H9 (cell line): Measurements from ENCODE around the gene PPIH. TPM values are rescaled to one million over a fixed set of nuclear protein-coding genes. Genes with fewer than 3 reads are reported as not detected.
A peak's percentile ranks its signal among the peaks of the same experiment; 100 is the strongest.

Experiments used
- DNase-seq: peaks from one replicate; pipeline ENCODE4 v3.0.0-alpha.2; 2017
- H2AFZ ChIP-seq: one replicate; pipeline ENCODE4 v1.6.1; 2013; ENCODE audit warnings: mild to moderate bottlenecking, low read length, control low read depth, moderate library complexity
- H2AK5ac ChIP-seq: 2 replicates; pipeline ENCODE4 v1.6.1; 2013; ENCODE audit warnings: low read length, control low read depth, mixed read lengths; ENCODE audit not compliant: insufficient read length
- H2BK120ac ChIP-seq: one replicate; pipeline ENCODE4 v1.6.1; 2013; ENCODE audit warnings: low read depth, mild to moderate bottlenecking, low read length, control low read depth, inconsistent platforms; ENCODE audit not compliant: poor library complexity, severe bottlenecking
- H2BK12ac ChIP-seq: 2 replicates; pipeline ENCODE4 v1.6.1; 2013; ENCODE audit warnings: low read length, control low read depth, mixed read lengths, low read depth; ENCODE audit not compliant: insufficient read length
- H2BK15ac ChIP-seq: 2 replicates; pipeline ENCODE4 v1.6.1; 2013; ENCODE audit warnings: low read depth, low read length, control low read depth
- H2BK20ac ChIP-seq: one replicate; pipeline ENCODE4 v1.6.1; 2013; ENCODE audit warnings: low read depth, mild to moderate bottlenecking, low read length, control low read depth, inconsistent platforms; ENCODE audit not compliant: poor library complexity, severe bottlenecking
- H2BK5ac ChIP-seq: 2 replicates; pipeline ENCODE4 v1.6.1; 2013; ENCODE audit warnings: low read length, control low read depth, mixed read lengths; ENCODE audit not compliant: insufficient read length
- H3K14ac ChIP-seq: 2 replicates; pipeline ENCODE4 v1.6.1; 2013; ENCODE audit warnings: low read length, control low read depth; ENCODE audit not compliant: insufficient read depth
- H3K18ac ChIP-seq: 2 replicates; pipeline ENCODE4 v1.6.1; 2013; ENCODE audit warnings: low read depth, mild to moderate bottlenecking, mixed read lengths, low read length, control low read depth; ENCODE audit not compliant: insufficient read length
- H3K23ac ChIP-seq: 2 replicates; pipeline ENCODE4 v1.6.1; 2013; ENCODE audit warnings: low read length, control low read depth, mixed read lengths, low read depth; ENCODE audit not compliant: insufficient read length
- H3K23me2 ChIP-seq: 2 replicates; pipeline ENCODE4 v1.6.1; 2013; ENCODE audit warnings: low read depth, mild to moderate bottlenecking, mixed read lengths, low read length, control low read depth; ENCODE audit not compliant: insufficient read length, poor library complexity, severe bottlenecking
- H3K27ac ChIP-seq: 2 replicates; pipeline ENCODE4 v1.5.1; 2013; ENCODE audit warnings: low read length, control low read depth, mixed read lengths, low read depth; ENCODE audit not compliant: insufficient read length
- H3K27me3 ChIP-seq: 2 replicates; pipeline ENCODE4 v1.6.1; 2013; ENCODE audit warnings: low read length, control low read depth, inconsistent platforms; ENCODE audit not compliant: insufficient read depth
- H3K4ac ChIP-seq: 2 replicates; pipeline ENCODE4 v1.6.1; 2013; ENCODE audit warnings: low read depth, mild to moderate bottlenecking, control low read depth, inconsistent platforms, low read length, moderate library complexity
- H3K4me1 ChIP-seq: 2 replicates; pipeline ENCODE4 v1.6.1; 2013; ENCODE audit warnings: low read length, control low read depth, inconsistent platforms; ENCODE audit not compliant: insufficient read depth
- H3K4me2 ChIP-seq: 2 replicates; pipeline ENCODE4 v1.6.1; 2013; ENCODE audit warnings: low read length, control low read depth, mixed read lengths; ENCODE audit not compliant: insufficient read length, insufficient read depth
- H3K56ac ChIP-seq: 2 replicates; pipeline ENCODE4 v1.6.1; 2013; ENCODE audit warnings: low read depth, mild to moderate bottlenecking, mixed read lengths, low read length, control low read depth; ENCODE audit not compliant: insufficient read length
- H3K79me1 ChIP-seq: 2 replicates; pipeline ENCODE4 v1.6.1; 2013; ENCODE audit warnings: low read depth, mild to moderate bottlenecking, moderate library complexity, low read length, control low read depth, inconsistent platforms; ENCODE audit not compliant: insufficient read depth, poor library complexity, severe bottlenecking
- H3K79me2 ChIP-seq: 2 replicates; pipeline ENCODE4 v1.6.1; 2013; ENCODE audit warnings: low read length, control low read depth, inconsistent platforms; ENCODE audit not compliant: insufficient read depth
- H3K9ac ChIP-seq: 2 replicates; pipeline ENCODE4 v1.6.1; 2013; ENCODE audit warnings: low read length, control low read depth, mixed read lengths; ENCODE audit not compliant: insufficient read length; ENCODE audit errors: extremely low read depth
- H3K9me3 ChIP-seq: one replicate; pipeline ENCODE4 v1.6.1; 2013; ENCODE audit warnings: low read depth, low read length, inconsistent platforms; ENCODE audit not compliant: control insufficient read depth
- H3T11ph ChIP-seq: one replicate; pipeline ENCODE4 v1.6.1; 2013; ENCODE audit warnings: mild to moderate bottlenecking, low read length, control low read depth, inconsistent platforms
- H4K20me1 ChIP-seq: one replicate; pipeline ENCODE4 v1.6.1; 2013; ENCODE audit not compliant: control insufficient read depth, insufficient read length, insufficient read depth
- H4K5ac ChIP-seq: 2 replicates; pipeline ENCODE4 v1.6.1; 2013; ENCODE audit warnings: low read depth, mild to moderate bottlenecking, mixed read lengths, low read length, control low read depth; ENCODE audit not compliant: insufficient read length
- H4K8ac ChIP-seq: replicated peaks from 2 replicates; pipeline ENCODE4 v1.6.1; 2013; ENCODE audit warnings: low read length, control low read depth, mixed read lengths, low read depth; ENCODE audit not compliant: insufficient read length
- H4K91ac ChIP-seq: 2 replicates; pipeline ENCODE4 v1.6.1; 2013; ENCODE audit warnings: low read depth, mild to moderate bottlenecking, moderate library complexity, mixed read lengths, low read length, control low read depth; ENCODE audit not compliant: insufficient read length
- H3K27ac Mint-ChIP-seq, 3 experiments: 2 replicates in 2 of 3; 3 replicates in 1 of 3; pipeline ENCODE4 v1.8.0; 2020 to 2021; ENCODE audit warnings: mixed read lengths in 3 of 3, mild to moderate bottlenecking in 1 of 3, moderate library complexity in 1 of 3
- H3K27me3 Mint-ChIP-seq: 2 replicates; pipeline ENCODE4 v1.8.0; 2021; ENCODE audit warnings: low read depth, mild to moderate bottlenecking, moderate library complexity, mixed read lengths
- H3K36me3 Mint-ChIP-seq, 3 experiments: 2 replicates in 2 of 3; 3 replicates in 1 of 3; pipeline ENCODE4 v1.8.0; 2020 to 2021; ENCODE audit warnings: low read depth in 3 of 3, mixed read lengths in 3 of 3; ENCODE audit not compliant: insufficient read depth in 1 of 3
- H3K4me1 Mint-ChIP-seq, 2 experiments: 2 replicates each; pipeline ENCODE4 v1.8.0; 2020; ENCODE audit warnings: mixed read lengths in 2 of 2
- H3K4me3 Mint-ChIP-seq, 2 experiments: 2 replicates in 1 of 2; 3 replicates in 1 of 2; pipeline ENCODE4 v1.8.0; 2020 to 2021; ENCODE audit warnings: mild to moderate bottlenecking in 2 of 2, mixed read lengths in 2 of 2, moderate library complexity in 1 of 2
- H3K9me3 Mint-ChIP-seq, 2 experiments: 2 replicates in 1 of 2; 3 replicates in 1 of 2; pipeline ENCODE4 v1.8.0; 2020; ENCODE audit warnings: mild to moderate bottlenecking in 2 of 2, mixed read lengths in 2 of 2, moderate library complexity in 1 of 2
- CTCF ChIP-seq: fragments of 200-600 bp; sonication (generic); conservative IDR thresholded peaks from 3 replicates; pipeline ENCODE4 v1.8.0; 2021; ENCODE audit warnings: antibody characterized with exemption, mild to moderate bottlenecking
- WGBS: extraction: QIAGEN DNeasy Blood & Tissue Kit; methylation state at CpG from one replicate; pipeline ENCODE4 v1.1.7; 2013; ENCODE audit warnings: missing lambda C conversion rate, low lambda C conversion rate, mixed read lengths; ENCODE audit not compliant: insufficient read length; ENCODE audit errors: extremely low coverage; 5-methylcytosine and 5-hydroxymethylcytosine counted together
- total RNA-seq: library from RNA; stranded (reverse); gene quantifications from 2 replicates; pipeline ENCODE4 v1.2.1, GENCODE V29; 2021

The PPIH gene
- total RNA-seq, 1 experiment from 2014 or later = 89.3 TPM

- Histone ChIP-seq H2BK120ac (no peak overlapping the region), H3K9me3 (no peaks in the 10 kb centered on the region), H2BK5ac (no peak overlapping the region), H4K91ac (no peak overlapping the region), H4K5ac (no peak overlapping the region), H3K56ac (no peak overlapping the region), H3K4me1 (peaks cover 2% of the 10 kb centered on the region), H3K18ac (no peak overlapping the region), H2AK5ac (no peak overlapping the region), H3K79me2 (peaks cover 62% of the 10 kb centered on the region), H2BK15ac (no peak overlapping the region), H4K20me1 (no peaks in the 10 kb centered on the region), H3K23ac (no peak overlapping the region), H3K4me2 (peak overlapping the region; percentile 87), H2BK12ac (no peak overlapping the region), H3K9ac (peak overlapping the region; percentile 15), H2BK20ac (no peak overlapping the region), H3K14ac (no peak overlapping the region), H4K8ac (no peak overlapping the region), H3T11ph (no peak overlapping the region), H3K27ac (no peak overlapping the region), H3K4ac (no peak overlapping the region), H3K23me2 (peaks cover 15% of the 10 kb centered on the region), H3K27me3 (no peaks in the 10 kb centered on the region), H2AFZ (no peak overlapping the region), H3K79me1 (no peaks in the 10 kb centered on the region)
- H3K27ac Mint-ChIP-seq = peak overlapping the region in 1 of 3 experiments; percentile 94; a peak in 2 of 7 replicates
- no peak for TF ChIP-seq CTCF
- H3K9me3 Mint-ChIP-seq = no peaks in the 10 kb centered on the region
- H3K4me3 Mint-ChIP-seq = peak overlapping the region; percentile 93 to 97
- peaks cover 29 to 49% (median 47%) of the 10 kb centered on the region in 3 experiments for H3K36me3 Mint-ChIP-seq
- WGBS = no CpG with 5 or more reads among the region's 5 CpGs
- DNase-seq = no peak
- no peaks in the 10 kb centered on the region for H3K27me3 Mint-ChIP-seq
- peaks cover 61 to 62% of the 10 kb centered on the region in 2 experiments for H3K4me1 Mint-ChIP-seq
Measured at GRCh38 chr1:42684139-42684538, 25.9 kb downstream of the PPIH start.
